Left ventricle myocardium inferior (tissue), 1 donor: ENCODE results near the gene ST8SIA2. TPM values are rescaled to one million over a fixed set of nuclear protein-coding genes. Genes with fewer than 3 reads are reported as not detected.

Experiments used
- DNase-seq: peaks from one replicate; pipeline ENCODE4 v3.0.0-alpha.2; 2020
- H3K27ac ChIP-seq: fragments of 200-600 bp; replicated peaks from 2 replicates; pipeline ENCODE4 v1.8.0; 2021
- H3K27me3 ChIP-seq: fragments of 200-600 bp; 2 replicates; pipeline ENCODE4 v1.8.0; 2021; ENCODE audit warnings: low read depth
- H3K36me3 ChIP-seq: fragments of 200-600 bp; 2 replicates; pipeline ENCODE4 v1.8.0; 2021
- H3K4me1 ChIP-seq: fragments of 200-600 bp; 2 replicates; pipeline ENCODE4 v1.8.0; 2021
- H3K4me3 ChIP-seq: fragments of 200-600 bp; 2 replicates; pipeline ENCODE4 v1.8.0; 2021; ENCODE audit warnings: mild to moderate bottlenecking, moderate library complexity
- H3K9me3 ChIP-seq: fragments of 200-600 bp; replicated peaks from 2 replicates; pipeline ENCODE4 v1.8.0; 2021
- intact Hi-C: fragments of 100-400 bp; cut with micrococcal nuclease; formaldehyde crosslinking; loops from one replicate; pipeline ENCODE4 v1.11.0; 2022
- total RNA-seq: library from RNA; stranded (reverse); fragmentation: NEBNext Ultra II Directional; extraction: Animal tissue kit (Norgen Biotek cat#: 25700); gene quantifications from one replicate; pipeline ENCODE4 v1.2.1, GENCODE V29; 2021
- TF ChIP-seq, protein P1 (sequence below): fragments of 200-600 bp; IDR thresholded peaks from 2 replicates; pipeline ENCODE4 v1.8.0; 2021; ENCODE audit warnings: antibody characterized with exemption, mild to moderate bottlenecking, borderline replicate concordance
- donor health status: DM: no; HTN: yes; CAD: no; lungs with severe emphysema.

Gene ST8SIA2
- total RNA-seq, 1 donor from 2014 or later, result 3.6 TPM

DNA sequence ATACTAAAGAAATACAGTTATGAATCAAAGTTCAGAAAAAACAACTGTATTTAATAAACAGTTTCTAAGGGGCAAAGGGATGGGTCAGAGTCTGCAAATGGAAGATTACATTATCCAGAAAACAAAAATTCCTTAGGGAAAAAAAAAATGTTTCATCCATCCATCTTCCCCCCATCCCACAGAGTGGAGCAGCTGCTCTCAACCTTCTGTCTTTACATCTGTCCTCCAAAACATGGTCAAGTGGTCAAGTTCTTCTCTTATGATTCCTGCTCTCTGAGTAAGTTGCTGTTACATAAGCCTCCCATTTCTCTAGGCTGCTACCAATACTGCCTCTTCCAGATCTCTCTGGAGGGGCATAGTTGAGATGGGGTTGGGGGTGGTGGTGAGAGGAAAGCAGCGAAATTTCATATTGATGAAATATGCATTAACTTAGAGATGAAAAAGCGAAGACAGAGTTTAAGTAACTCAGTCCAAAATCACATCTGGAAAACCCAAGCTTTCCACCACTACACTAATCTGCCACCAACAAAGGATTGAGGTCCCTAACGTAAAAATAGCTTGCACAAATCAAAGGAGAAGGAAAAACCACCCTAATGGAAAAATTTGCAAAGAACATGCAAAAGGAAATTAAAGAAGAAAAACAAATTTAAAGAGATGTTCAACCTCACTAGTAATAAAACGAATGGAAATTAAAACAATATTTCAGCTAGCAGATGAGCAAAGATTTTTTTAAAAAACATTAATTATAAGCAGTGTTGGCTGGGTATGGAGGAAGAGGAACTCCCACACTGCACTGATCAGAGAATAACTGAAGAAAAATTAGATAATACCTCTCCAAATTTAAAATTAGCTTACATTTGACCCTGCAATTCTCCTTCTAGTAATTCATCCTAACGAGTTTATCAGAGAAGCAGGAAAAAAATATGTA, 109.5 kb downstream of the ST8SIA2 start:
- no peak overlapping the region for H3K4me3 ChIP-seq
- H3K27me3 ChIP-seq, result peaks cover 35% of the 10 kb centered on the region
- H3K4me1 ChIP-seq, result no peaks in the 10 kb centered on the region
- H3K27ac ChIP-seq, result no peak overlapping the region
- peaks cover 19% of the 10 kb centered on the region for H3K9me3 ChIP-seq
- no peak for DNase-seq
- intact Hi-C loops, result no loop called here
- TF ChIP-seq, protein P1, sequence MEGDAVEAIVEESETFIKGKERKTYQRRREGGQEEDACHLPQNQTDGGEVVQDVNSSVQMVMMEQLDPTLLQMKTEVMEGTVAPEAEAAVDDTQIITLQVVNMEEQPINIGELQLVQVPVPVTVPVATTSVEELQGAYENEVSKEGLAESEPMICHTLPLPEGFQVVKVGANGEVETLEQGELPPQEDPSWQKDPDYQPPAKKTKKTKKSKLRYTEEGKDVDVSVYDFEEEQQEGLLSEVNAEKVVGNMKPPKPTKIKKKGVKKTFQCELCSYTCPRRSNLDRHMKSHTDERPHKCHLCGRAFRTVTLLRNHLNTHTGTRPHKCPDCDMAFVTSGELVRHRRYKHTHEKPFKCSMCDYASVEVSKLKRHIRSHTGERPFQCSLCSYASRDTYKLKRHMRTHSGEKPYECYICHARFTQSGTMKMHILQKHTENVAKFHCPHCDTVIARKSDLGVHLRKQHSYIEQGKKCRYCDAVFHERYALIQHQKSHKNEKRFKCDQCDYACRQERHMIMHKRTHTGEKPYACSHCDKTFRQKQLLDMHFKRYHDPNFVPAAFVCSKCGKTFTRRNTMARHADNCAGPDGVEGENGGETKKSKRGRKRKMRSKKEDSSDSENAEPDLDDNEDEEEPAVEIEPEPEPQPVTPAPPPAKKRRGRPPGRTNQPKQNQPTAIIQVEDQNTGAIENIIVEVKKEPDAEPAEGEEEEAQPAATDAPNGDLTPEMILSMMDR, result no peak
- H3K36me3 ChIP-seq, result no peaks in the 10 kb centered on the region

DNA sequence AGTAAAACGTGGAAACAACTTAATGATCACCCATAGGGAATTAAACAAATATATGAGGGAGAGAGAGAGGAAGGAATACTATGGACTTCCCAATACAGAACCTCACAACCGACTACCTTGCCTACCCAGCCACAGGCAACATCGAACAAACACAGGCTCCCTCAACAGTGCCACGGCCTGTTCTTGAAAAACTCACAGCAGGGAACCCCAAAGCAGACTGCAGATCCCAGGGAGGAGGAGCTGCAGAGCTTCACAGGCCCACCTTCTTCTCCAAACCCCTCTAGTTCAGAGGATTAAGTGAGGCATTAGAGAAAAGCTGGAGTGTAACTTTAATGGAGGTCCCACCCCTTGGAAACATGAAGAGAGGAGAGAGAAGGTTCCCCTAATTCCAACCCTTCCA, 110.2 kb downstream of the ST8SIA2 start:
- intact Hi-C loops, result no loop called here
- Histone ChIP-seq H3K4me1 (no peaks in the 10 kb centered on the region), H3K27me3 (peaks cover 28% of the 10 kb centered on the region), H3K36me3 (no peaks in the 10 kb centered on the region), H3K4me3 (no peak overlapping the region), H3K27ac (no peak overlapping the region), H3K9me3 (peaks cover 19% of the 10 kb centered on the region)
- TF ChIP-seq, protein P1, result no peak
- no peak for DNase-seq

DNA sequence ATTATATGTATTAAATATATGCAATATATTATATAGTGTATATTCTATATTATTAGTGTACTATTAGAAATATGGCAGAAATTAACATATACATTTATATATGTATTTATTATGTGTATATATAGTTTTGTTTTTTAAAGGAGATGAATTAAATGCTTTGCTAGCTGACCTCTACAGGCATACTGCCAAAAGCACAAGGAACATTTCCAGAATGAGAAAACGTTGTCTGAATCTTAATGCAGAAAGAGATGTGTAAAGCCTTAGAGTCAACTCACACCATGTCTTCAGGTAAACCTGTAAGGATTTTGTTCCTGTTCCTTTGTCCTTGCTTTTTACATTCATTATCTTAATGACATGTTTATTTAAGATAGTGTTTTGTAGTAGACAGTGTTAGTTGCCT, 111.9 kb downstream of the ST8SIA2 start:
- intact Hi-C loops, result no loop called here
- Histone ChIP-seq H3K27me3 (peaks cover 15% of the 10 kb centered on the region), H3K27ac (no peak overlapping the region), H3K4me3 (no peak overlapping the region), H3K9me3 (peaks cover 19% of the 10 kb centered on the region), H3K4me1 (no peaks in the 10 kb centered on the region), H3K36me3 (no peaks in the 10 kb centered on the region)
- no peak for DNase-seq
- TF ChIP-seq, protein P1, result no peak

DNA sequence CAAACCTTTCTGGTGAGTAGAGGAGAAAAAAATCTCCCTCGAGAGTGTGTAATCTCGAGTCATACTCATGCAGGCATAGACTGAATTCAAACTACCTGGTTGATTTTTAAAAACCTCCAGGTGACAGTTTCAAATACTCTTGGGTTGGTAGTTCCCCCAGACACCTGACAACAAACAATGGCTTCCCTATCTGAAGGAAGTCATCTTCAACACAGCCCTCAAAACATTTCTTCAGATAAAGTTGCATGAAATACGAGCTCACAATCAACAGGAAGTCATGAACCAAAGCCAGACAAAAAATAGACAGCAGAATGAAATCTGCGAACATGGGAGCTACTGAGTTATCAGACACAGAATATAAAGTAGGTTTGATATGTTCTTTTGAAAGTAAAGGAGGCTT, 112.8 kb downstream of the ST8SIA2 start:
- Histone ChIP-seq H3K27me3 (peaks cover 8% of the 10 kb centered on the region), H3K9me3 (peaks cover 19% of the 10 kb centered on the region), H3K4me1 (no peaks in the 10 kb centered on the region), H3K36me3 (no peaks in the 10 kb centered on the region), H3K27ac (no peak overlapping the region), H3K4me3 (no peak overlapping the region)
- intact Hi-C loops, result no loop called here
- TF ChIP-seq, protein P1, result no peak
- no peak for DNase-seq

DNA sequence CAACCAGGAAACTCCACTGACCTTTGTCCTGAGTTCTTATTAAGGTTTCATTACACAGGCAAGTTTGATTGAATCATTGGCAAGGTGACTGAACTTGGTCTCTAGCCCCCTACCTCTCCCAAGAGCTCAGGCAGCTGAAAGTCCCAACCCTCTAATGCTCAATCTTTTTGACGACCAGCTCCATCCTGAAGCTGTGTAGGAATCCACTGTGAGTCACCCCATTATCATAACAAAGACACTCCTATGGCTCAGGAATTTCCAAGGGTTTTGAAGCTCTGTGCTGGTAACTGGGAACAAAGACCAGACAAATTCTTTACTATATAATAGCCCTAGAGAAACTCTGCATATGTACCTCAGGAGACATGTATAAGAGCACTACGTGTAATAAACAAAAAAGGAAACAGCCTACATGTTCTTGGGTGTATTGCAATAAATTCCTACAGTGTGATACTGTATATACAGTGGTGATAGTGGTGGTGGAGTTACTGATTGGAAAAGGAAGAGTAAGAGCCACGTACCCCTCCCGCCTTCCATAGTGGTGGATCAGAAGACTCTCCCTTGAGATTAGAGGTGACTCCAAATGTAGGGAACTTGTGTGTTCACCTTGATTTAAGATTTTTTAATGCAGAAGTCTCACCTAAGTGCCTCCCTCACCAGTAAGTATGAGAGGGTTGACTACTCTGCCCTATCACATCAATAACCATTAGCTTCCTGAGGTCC, 116.6 kb downstream of the ST8SIA2 start:
- DNase-seq, result no peak
- H3K4me3 ChIP-seq, result no peak overlapping the region
- TF ChIP-seq, protein P1, result no peak
- H3K9me3 ChIP-seq, result peaks cover 19% of the 10 kb centered on the region
- no peaks in the 10 kb centered on the region for H3K36me3 ChIP-seq
- intact Hi-C loops, result no loop called here
- no peaks in the 10 kb centered on the region for H3K4me1 ChIP-seq
- no peak overlapping the region for H3K27ac ChIP-seq
- peaks cover 6% of the 10 kb centered on the region for H3K27me3 ChIP-seq
